Measurements from ENCODE around the gene MUC5B.

DNA sequence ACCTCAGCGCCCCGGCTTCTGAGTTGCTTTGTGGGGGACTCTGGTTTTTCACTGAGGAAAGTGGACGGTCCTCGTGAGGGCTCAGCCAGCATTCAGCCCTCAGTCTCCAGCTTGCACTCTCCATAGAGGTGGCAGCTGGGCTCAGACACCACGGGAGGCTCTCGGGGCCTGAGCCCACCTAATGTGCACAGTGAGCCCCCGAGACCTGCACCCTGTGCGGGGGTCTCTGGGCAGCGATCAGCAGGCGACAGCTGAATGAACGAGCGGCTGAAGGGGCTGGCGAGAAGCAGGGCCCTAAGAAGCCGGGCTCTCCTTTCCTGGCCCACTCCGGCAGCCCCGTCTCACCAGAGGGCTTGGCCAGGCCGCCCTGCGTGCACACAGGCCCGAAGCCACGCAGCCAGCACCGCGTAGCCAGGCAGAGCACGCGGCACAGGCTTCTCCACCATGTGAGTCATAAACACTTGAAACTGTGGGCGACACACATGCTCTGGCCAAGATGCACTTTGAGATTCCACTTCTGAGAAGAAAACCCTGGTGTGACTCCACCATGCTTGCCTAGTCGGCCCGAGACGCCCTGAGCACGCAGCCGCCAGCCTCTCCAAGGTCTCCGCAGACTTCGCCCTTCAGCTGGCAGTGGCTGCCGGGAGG, 58.6 kb downstream of the MUC5B start:
- TF ChIP-seq, protein P1, sequence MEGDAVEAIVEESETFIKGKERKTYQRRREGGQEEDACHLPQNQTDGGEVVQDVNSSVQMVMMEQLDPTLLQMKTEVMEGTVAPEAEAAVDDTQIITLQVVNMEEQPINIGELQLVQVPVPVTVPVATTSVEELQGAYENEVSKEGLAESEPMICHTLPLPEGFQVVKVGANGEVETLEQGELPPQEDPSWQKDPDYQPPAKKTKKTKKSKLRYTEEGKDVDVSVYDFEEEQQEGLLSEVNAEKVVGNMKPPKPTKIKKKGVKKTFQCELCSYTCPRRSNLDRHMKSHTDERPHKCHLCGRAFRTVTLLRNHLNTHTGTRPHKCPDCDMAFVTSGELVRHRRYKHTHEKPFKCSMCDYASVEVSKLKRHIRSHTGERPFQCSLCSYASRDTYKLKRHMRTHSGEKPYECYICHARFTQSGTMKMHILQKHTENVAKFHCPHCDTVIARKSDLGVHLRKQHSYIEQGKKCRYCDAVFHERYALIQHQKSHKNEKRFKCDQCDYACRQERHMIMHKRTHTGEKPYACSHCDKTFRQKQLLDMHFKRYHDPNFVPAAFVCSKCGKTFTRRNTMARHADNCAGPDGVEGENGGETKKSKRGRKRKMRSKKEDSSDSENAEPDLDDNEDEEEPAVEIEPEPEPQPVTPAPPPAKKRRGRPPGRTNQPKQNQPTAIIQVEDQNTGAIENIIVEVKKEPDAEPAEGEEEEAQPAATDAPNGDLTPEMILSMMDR (IDR thresholded peaks at IDR 0.05): no peak
- TF ChIP-seq EZH2 (IDR thresholded peaks at IDR 0.05) (no peak), EZH2phosphoT487 (IDR thresholded peaks at IDR 0.05) (no peak)

Measured in neural progenitor cell (in vitro differentiated cells).